HCT116 (cell line): ENCODE results near the gene SUPT3H. TPM values are rescaled to one million over a fixed set of nuclear protein-coding genes. Genes with fewer than 3 reads are reported as not detected.

Source experiments
- ATAC-seq: fragments of 200-7000 bp; cut with Tn5 transposase; 2 replicates; pipeline ENCODE4 v1.9.1; 2020; ENCODE audit warnings: mild to moderate bottlenecking, moderate library complexity
- BruUV-seq: library from RNA; stranded (reverse); fragments of 400-500 nt; replicated peaks from 2 replicates; lab custom pipeline; 2021; lab: Mats Ljungman, UMichigan
- CTCF ChIA-PET: fragments of 300-600 bp; sonication (Branson Sonifier 250); formaldehyde crosslinking; loops from one replicate; lab custom pipeline; 2021; ENCODE audit warnings: antibody characterized with exemption; lab: Charles Lee
- POLR2A ChIA-PET: fragments of 300-600, 350-600 bp; sonication (Branson Sonifier 250); formaldehyde crosslinking; loops from one replicate; lab custom pipeline; 2021; ENCODE audit warnings: antibody characterized with exemption; lab: Charles Lee
- RAD21 ChIA-PET, 2 experiments: fragments of 300-600 bp; sonication (Branson Sonifier 250); formaldehyde crosslinking; loops; one replicate each; lab custom pipeline; 2023; ENCODE audit warnings: low total read pairs in 2 of 2; ENCODE audit not compliant: uncharacterized antibody in 2 of 2, unreplicated experiment in 2 of 2, low non-redundant PET in 1 of 2; lab: Charles Lee
- DNase-seq: peaks from one replicate; pipeline ENCODE4 v3.0.0-alpha.2; 2010; ENCODE audit warnings: low read depth, low spot score
- H2AFZ ChIP-seq: fragments of 200-600 bp; shearing (Covaris generic), sonication (generic); 2 replicates; pipeline ENCODE4 v1.6.1; 2017; ENCODE audit warnings: low read depth, mixed run types, mixed read lengths, antibody characterized with exemption, low read length; ENCODE audit not compliant: poor library complexity, severe bottlenecking
- H3K27ac ChIP-seq: 2 replicates; pipeline ENCODE4 v1.5.1; 2012; ENCODE audit warnings: low read depth, low read length
- H3K27me3 ChIP-seq: fragments of 200-600 bp; sonication (generic); 2 replicates; pipeline ENCODE4 v1.6.1; 2016; ENCODE audit warnings: mixed run types, low read length, mixed read lengths; ENCODE audit not compliant: insufficient read depth
- H3K36me3 ChIP-seq, 2 experiments: fragments of 200-500 bp in 1 of 2; fragments of 200-600 bp in 1 of 2; sonication (Bioruptor generic) in 1 of 2; sonication (generic) in 1 of 2; 2 replicates each; pipeline versions ENCODE4 v1.5.1 to v1.6.1; 2014 to 2016; ENCODE audit warnings: low read length in 2 of 2, inconsistent platforms in 1 of 2, mixed read lengths in 1 of 2, mixed run types in 1 of 2; ENCODE audit not compliant: insufficient read depth in 2 of 2, control insufficient read depth in 1 of 2
- H3K4me1 ChIP-seq, 2 experiments: fragments of 200-600 bp in 1 of 2; sonication (generic) in 1 of 2; 2 replicates each; pipeline versions ENCODE4 v1.5.1 to v1.6.1; 2012 to 2017; ENCODE audit warnings: low read length in 2 of 2, inconsistent platforms in 1 of 2, mild to moderate bottlenecking in 1 of 2, mixed read lengths in 1 of 2, mixed run types in 1 of 2, moderate library complexity in 1 of 2; ENCODE audit not compliant: insufficient read depth in 2 of 2, control insufficient read depth in 1 of 2
- H3K4me2 ChIP-seq: fragments of 200-600 bp; sonication (generic); 2 replicates; pipeline ENCODE4 v1.6.1; 2017; ENCODE audit warnings: mixed run types, low read length, mixed read lengths
- H3K4me3 ChIP-seq, 2 experiments: fragments of 200-600 bp in 1 of 2; sonication (generic) in 1 of 2; replicated peaks in 1 of 2; 2 replicates each; pipeline ENCODE4 v1.5.1; 2011 to 2016; ENCODE audit warnings: low read length in 2 of 2, control low read depth in 1 of 2, low read depth in 1 of 2, mild to moderate bottlenecking in 1 of 2, mixed read lengths in 1 of 2, mixed run types in 1 of 2
- H3K79me2 ChIP-seq: fragments of 200-600 bp; sonication (generic); 2 replicates; pipeline ENCODE4 v1.6.1; 2017; ENCODE audit warnings: mild to moderate bottlenecking, mixed run types, low read length, moderate library complexity, mixed read lengths; ENCODE audit not compliant: insufficient read depth
- H3K9ac ChIP-seq: fragments of 200-600 bp; sonication (generic); 2 replicates; pipeline ENCODE4 v1.6.1; 2016; ENCODE audit warnings: low read length, mixed read lengths
- H3K9me2 ChIP-seq: fragments of 200-600 bp; sonication (generic), shearing (Covaris generic); 2 replicates; pipeline ENCODE4 v1.6.1; 2017; ENCODE audit warnings: mixed run types, mild to moderate bottlenecking, moderate library complexity; ENCODE audit not compliant: insufficient read depth
- H3K9me3 ChIP-seq, 2 experiments: fragments of 200-500 bp in 1 of 2; fragments of 200-600 bp in 1 of 2; sonication (Bioruptor generic) in 1 of 2; sonication (generic) in 1 of 2; 2 replicates each; pipeline ENCODE4 v1.6.1; 2014 to 2017; ENCODE audit warnings: low read length in 2 of 2, mixed read lengths in 2 of 2, inconsistent platforms in 1 of 2, low read depth in 1 of 2, mild to moderate bottlenecking in 1 of 2, mixed run types in 1 of 2, moderate library complexity in 1 of 2; ENCODE audit not compliant: control insufficient read depth in 1 of 2, insufficient read depth in 1 of 2
- H4K20me1 ChIP-seq: fragments of 200-600 bp; sonication (generic), shearing (Covaris generic); 2 replicates; pipeline ENCODE4 v1.6.1; 2017; ENCODE audit warnings: mixed run types, mild to moderate bottlenecking, moderate library complexity; ENCODE audit not compliant: insufficient read depth
- CBX3 ChIP-seq: IDR thresholded peaks from 2 replicates; pipeline ENCODE4 v1.6.1; 2012; ENCODE audit warnings: low read depth
- CTCF ChIP-seq, 3 experiments: fragments of 200-600 bp in 1 of 3; sonication (generic) in 1 of 3; IDR thresholded peaks in 2 of 3; conservative IDR thresholded peaks in 1 of 3; 2 replicates each; pipeline ENCODE4 v1.5.1; 2012 to 2017; ENCODE audit warnings: low read depth in 2 of 3, low read length in 2 of 3, antibody characterized with exemption in 1 of 3, borderline replicate concordance in 1 of 3, control low read depth in 1 of 3, mild to moderate bottlenecking in 1 of 3, mixed read lengths in 1 of 3, mixed run types in 1 of 3, moderate library complexity in 1 of 3; ENCODE audit not compliant: insufficient read depth in 1 of 3
- EGR1 ChIP-seq: IDR thresholded peaks from 2 replicates; pipeline ENCODE4 v1.6.1; 2012; ENCODE audit warnings: low read depth
- EZH2phosphoT487 ChIP-seq: fragments of 200-600 bp; IDR thresholded peaks from 2 replicates; pipeline ENCODE4 v1.6.1; 2018; ENCODE audit warnings: antibody characterized with exemption, borderline replicate concordance
- FOSL1 ChIP-seq: IDR thresholded peaks from 2 replicates; pipeline ENCODE4 v1.6.1; 2012; ENCODE audit warnings: low read depth
- JUND ChIP-seq: IDR thresholded peaks from 2 replicates; pipeline ENCODE4 v1.6.1; 2012
- POLR2AphosphoS5 ChIP-seq: IDR thresholded peaks from 2 replicates; pipeline ENCODE4 v1.6.1; 2011; ENCODE audit warnings: mild to moderate bottlenecking, low read depth, low read length, moderate library complexity
- RAD21 ChIP-seq: IDR thresholded peaks from 2 replicates; pipeline ENCODE4 v1.6.1; 2012; ENCODE audit warnings: low read depth, mild to moderate bottlenecking
- SRF ChIP-seq: IDR thresholded peaks from 2 replicates; pipeline ENCODE4 v1.6.1; 2012; ENCODE audit warnings: low read depth
- YY1 ChIP-seq: IDR thresholded peaks from 2 replicates; pipeline ENCODE4 v1.6.1; 2011; ENCODE audit warnings: low read length, low read depth, moderate library complexity, mild to moderate bottlenecking; ENCODE audit not compliant: insufficient replicate concordance; ENCODE audit errors: extremely low read depth
- ZFX ChIP-seq: fragments of 450-650 bp; IDR thresholded peaks from 2 replicates; pipeline ENCODE4 v1.6.1; 2017
- intact Hi-C: fragments of 100-400 bp; cut with micrococcal nuclease; formaldehyde crosslinking; loops from 2 replicates; pipeline ENCODE4 v1.10.0; 2022
- total RNA-seq: library from RNA; stranded (reverse); gene quantifications from one replicate; pipeline ENCODE4 v1.2.1, GENCODE V29; 2021; ENCODE audit not compliant: unreplicated experiment
- TF ChIP-seq, protein P1 (sequence below): IDR thresholded peaks from 2 replicates; pipeline ENCODE4 v1.6.1; 2012

SUPT3H gene
- total RNA-seq, 1 experiment from 2014 or later: 7.4 TPM

- BruUV-seq: no TSS peak
- Histone ChIP-seq H3K9me3 (no peaks in the 10 kb centered on the region), H3K4me2 (no peak overlapping the region), H3K79me2 (no peaks in the 10 kb centered on the region), H4K20me1 (no peaks in the 10 kb centered on the region), H3K9ac (no peak overlapping the region), H3K4me3 (no peak overlapping the region), H3K27ac (no peak overlapping the region), H3K9me2 (no peaks in the 10 kb centered on the region), H2AFZ (no peak overlapping the region), H3K27me3 (no peaks in the 10 kb centered on the region), H3K36me3 (no peaks in the 10 kb centered on the region), H3K4me1 (no peaks in the 10 kb centered on the region)
- ChIA-PET CTCF (interaction anchor here (1.4 kb wide), 1 partner anchor 395 kb away, joined by 3 read pairs; no protein-coding TSS in a partner anchor), POLR2A (no interaction called here), RAD21 (no interaction called here)
- intact Hi-C loops: no loop called here
- TF ChIP-seq CTCF (IDR thresholded peaks at IDR 0.05 in 2 of 3, conservative IDR thresholded peaks at IDR 0.05 in 1 of 3; ENCODE audit: borderline replicate concordance in 1 of 3, insufficient read depth in 1 of 3, low read depth in 2 of 3, low read length in 2 of 3) (no peak), RAD21 (no peak), FOSL1 (no peak), YY1 (no peak), JUND (no peak)
- TF ChIP-seq, protein P1, sequence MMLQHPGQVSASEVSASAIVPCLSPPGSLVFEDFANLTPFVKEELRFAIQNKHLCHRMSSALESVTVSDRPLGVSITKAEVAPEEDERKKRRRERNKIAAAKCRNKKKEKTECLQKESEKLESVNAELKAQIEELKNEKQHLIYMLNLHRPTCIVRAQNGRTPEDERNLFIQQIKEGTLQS: no peak
- ATAC-seq: no peak
- DNase-seq: no peak
Measured at GRCh38 chr6:45320349-45320748, 57.4 kb downstream of the SUPT3H start.

- ChIA-PET RAD21 (no interaction called here), POLR2A (no interaction called here), CTCF (no interaction called here)
- no peaks in the 10 kb centered on the region for H3K9me2 ChIP-seq
- no peak overlapping the region for H3K4me2 ChIP-seq
- intact Hi-C loops: no loop called here
- peaks cover 0 to 8% of the 10 kb centered on the region in 2 experiments; a peak in 1 of 4 replicates for H3K4me1 ChIP-seq
- no TSS peak for BruUV-seq
- no peak overlapping the region for H3K27ac ChIP-seq
- H3K4me3 ChIP-seq: no peak overlapping the region
- TF ChIP-seq CBX3 (no peak), EZH2phosphoT487 (no peak), SRF (no peak), FOSL1 (no peak), EGR1 (no peak), POLR2AphosphoS5 (no peak), ZFX (no peak)
- no peak overlapping the region for H2AFZ ChIP-seq
- H4K20me1 ChIP-seq: no peaks in the 10 kb centered on the region
- no peak for ATAC-seq
- no peak for DNase-seq
- no peak overlapping the region for H3K9ac ChIP-seq
- H3K79me2 ChIP-seq: no peaks in the 10 kb centered on the region
- no peaks in the 10 kb centered on the region for H3K9me3 ChIP-seq
- no peaks in the 10 kb centered on the region for H3K27me3 ChIP-seq
- no peaks in the 10 kb centered on the region for H3K36me3 ChIP-seq
Measured at GRCh38 chr6:45314146-45314545, 63.6 kb downstream of the SUPT3H start.
